HG02763 (cell line): ENCODE data around the gene CISD3.
A peak's percentile ranks its signal among the peaks of the same experiment; 100 is the strongest.

ENCODE experiments used
- ATAC-seq: cut with Tn5 transposase; IDR thresholded peaks from one replicate; pipeline ENCODE4 v1.9.1; 2021; ENCODE audit warnings: mild to moderate bottlenecking, moderate library complexity; ENCODE audit not compliant: unreplicated experiment

Gene CISD3, protein sequence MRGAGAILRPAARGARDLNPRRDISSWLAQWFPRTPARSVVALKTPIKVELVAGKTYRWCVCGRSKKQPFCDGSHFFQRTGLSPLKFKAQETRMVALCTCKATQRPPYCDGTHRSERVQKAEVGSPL

DNA sequence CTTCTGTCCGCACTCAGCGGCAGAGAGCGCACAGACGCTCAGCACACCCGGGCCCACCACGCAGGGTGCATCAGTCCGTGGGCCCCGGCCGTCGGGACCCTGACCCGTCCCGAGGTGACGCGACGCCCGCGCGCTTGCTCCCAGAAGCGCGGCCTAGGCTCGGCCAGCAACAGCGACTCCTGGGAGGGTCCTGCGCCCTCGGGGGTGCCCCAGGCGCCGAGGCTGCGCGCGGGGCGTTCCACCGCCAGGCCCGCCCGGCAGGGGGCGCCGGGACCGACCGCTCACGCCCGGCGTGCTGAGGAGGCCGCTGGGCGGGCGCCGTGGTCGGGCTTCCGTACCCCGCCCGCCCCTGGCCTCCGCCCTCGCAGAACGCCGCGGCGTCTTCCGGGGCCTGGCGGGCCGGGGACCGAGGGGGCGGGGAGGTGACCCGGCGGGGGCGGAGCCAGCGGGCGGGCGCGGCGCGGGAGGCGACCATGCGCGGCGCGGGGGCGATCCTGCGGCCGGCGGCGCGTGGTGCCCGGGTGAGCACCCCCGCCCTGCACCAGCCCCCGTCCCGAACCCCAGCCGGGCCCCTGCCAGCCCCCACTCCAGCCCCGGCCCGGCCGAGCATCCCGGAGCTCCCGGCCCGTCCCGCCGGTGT lies at the start of gene CISD3:
Gene CISD3 (plus strand): TSS at position 456 of the 640 bp plus-strand sequence. CDS start 18 bp downstream, at position 474.
- peak; percentile 82 for ATAC-seq

DNA sequence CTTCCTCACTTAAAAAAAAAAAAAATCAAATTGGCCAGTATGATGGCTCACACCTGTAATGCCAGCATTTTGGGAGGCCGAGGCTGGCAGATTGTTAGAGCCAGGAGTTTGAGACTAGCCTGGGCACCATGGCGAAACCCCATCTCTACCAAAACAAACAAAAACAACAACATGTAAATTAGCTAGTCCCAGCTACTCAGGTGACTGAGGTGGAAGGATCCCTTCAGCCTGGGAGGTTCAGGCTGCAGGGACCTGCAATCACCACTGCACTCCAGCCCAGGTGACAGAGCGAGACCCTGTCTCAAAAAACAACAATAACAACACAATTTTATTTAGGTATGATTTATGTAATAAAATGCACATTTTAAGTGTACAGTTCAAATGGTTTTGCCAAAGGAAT lies 49.0 kb upstream of the CISD3 start:
- no peak for ATAC-seq

DNA sequence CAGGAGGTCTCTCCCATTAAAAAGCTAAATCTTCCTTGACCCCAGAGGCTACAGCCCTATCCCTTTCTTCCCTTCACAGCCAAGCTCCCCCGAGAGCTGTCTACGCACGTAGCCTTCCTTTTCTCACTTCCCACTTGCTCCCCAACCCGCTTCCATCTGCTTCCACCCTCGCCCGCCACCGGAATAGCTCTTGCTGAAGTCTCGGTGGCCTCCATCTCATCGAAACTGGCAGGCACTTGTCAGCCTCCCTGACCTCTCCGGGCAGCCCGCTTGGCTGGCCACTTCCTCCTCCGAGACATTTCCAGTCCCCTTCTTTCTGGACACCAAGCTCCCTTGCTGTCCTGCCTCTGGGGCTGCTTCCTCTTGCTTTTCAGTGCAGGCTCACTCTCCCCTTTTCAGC lies 44.6 kb upstream of the CISD3 start:
- ATAC-seq = no peak

DNA sequence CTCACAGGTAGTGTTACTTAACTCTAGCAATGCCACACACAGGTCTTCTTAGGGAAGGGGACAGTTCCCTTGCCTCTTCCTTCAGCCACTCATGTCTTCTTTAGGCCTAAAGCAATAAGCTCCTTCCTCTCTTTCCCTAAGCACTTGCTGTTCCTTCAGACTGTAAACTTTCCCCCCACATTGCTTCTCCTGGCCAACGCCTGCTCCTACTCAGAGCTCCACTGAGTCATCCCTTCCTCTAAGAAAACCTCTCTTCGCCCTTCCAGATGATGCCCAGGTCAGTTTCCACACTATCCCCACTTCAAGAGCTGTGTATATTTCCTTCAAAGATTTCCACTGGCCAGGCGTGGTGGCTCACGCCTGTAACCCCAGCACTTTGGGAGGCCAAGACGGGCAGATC lies 42.9 kb upstream of the CISD3 start:
- ATAC-seq = no peak

DNA sequence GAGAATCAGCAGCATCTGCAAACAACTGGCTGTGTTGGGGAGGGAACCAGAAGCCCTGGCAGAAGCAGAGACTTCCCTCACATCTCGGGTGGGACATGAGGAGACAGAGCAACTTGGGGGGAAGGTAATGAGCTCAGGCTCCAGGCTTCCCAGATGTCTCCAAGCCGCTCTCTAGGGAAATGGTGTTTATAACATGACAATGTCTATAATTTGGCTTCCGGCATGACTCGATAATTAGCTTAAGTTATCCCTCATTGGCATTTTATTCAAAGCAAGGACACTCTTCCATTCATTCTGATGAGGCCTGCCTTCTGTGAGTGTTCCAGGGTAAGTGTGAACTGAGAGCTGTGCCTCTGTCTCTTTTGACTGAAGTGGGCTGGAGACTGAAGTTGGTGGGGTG lies 39.8 kb upstream of the CISD3 start:
- no peak for ATAC-seq

DNA sequence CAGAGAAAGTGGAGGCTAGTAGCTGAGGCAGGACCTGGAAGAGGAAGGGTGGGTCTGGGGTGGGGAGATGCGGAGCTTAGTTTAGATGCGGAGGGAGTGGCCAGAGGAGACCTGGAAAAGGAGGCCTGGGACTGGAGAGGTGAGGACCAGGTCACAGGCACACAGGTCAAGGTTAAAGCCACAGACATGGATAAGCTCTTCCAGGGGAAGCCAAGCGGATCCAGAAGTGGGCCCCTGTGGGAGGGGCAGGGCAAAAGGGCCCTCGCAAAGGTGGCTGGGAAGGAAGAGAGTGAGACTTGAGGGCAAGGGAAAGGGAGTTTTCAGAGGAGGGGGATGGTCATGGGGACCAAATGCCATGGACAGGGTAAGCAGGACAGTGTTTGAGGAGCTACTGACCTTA lies 39.0 kb upstream of the CISD3 start:
- no peak for ATAC-seq

DNA sequence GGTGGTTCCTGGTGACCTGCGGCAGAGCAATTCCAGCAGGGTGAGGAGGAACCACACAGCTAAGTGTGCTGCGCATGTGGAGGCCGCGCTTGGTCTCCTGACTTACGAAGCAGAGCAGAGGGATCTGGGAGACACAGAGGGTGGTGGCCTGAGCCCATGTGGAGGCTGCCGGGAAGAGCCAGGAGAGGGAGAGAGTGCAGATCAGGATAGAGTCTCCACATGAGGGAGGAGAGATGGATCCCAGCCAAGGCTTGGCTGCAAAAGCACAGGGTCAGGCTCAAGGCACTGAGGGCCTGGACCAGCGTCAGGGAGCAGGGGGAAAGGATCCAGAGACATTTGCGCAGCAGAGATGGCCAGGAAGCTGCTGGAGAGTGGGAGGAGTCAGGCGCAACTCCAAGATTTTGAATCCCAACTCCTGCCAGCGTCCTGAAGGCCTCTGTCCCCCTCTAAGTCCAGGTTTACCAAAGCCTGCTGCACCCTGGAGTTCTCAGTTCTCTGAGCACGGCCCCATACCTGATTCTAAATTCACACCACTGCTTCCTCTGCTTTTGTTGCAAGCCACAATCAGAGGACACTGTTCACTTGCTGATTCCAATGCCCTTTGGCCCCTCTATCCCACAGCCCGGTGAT lies 36.3 kb upstream of the CISD3 start:
- ATAC-seq = no peak

DNA sequence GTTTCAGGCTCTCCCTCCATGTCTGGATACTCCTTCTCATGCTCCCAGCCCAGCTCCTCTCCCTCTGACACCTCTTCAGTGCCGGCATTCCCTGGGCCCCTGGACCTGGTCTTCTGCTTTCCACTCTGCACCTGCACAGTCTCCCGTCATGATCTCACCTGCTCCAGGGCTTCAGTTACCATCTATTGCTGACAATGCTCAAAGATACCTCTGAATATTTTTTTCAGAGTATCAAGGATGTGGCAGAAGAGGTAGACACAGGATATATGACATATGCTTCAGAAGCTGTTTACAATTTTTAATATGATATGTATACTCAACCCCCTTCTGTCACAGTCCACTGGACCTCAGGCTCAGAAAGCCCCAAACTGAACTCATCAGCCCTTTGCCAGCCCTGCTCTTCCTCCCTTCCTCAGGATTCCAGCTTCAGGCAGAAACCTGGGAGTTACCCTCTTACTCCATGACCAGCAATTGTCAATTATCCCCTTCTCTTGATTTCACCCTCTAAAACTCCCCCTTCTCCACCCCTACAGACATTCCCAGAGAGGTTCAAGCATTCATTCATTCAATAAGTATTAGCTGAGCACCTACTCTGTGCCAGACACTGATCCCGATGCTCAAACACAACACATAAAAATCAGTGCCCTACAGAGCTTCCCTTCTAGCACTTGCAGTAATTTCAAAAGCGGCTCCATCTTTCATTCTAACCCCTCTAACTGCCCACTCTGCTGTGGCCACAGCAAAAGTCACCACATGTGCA lies 32.9 kb upstream of the CISD3 start:
- ATAC-seq = no peak

DNA sequence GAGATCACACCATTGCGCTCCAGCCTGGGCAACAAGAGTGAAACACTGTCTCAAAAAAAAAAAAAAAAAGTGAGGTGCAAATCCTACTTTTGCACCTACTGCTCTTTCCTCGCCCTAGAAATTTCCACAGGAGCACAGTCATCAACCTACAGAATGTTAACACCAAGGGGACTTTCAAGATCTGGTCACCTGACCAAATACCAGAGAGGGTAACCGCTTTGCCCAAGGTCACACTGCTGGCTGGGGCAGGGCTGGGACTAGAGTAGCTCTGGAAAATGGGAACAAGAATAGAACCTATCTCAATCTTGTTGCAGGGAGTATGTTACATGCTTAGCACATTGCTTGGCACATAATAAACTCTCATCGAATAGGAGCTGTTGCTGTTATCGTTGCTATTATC lies 31.4 kb upstream of the CISD3 start:
- ATAC-seq = no peak

DNA sequence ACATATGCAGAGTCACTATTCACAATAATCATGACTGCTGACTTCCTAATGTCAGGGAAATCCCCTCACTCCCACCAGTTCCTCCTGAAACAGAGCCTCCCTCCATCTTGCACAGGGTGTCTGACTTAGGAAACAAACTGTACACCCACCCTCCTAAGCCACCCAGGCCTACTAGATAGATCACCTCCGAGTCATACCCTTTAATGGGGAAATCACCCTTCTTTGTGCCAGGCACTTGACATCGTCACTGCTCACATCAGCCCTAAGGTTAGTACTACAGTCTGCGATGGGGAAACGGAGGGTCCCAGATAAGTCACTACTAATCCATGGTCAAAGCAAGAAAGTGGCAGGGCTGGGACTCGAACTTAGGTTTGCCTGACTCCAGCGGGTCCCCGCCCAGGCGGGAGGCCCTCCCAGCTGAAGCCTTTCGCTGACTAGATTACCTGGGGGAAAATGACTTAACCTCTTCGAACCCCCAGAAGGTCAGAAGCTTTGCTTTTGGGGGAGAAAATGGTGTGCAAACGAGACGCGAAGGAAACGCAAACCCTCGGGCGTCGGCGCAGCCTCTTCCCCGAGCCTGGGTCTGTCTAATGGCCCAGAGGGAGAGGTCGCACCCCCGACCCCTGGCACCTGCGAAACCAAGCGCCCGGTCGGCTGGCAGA lies 28.5 kb upstream of the CISD3 start:
- peak; percentile 18 for ATAC-seq

DNA sequence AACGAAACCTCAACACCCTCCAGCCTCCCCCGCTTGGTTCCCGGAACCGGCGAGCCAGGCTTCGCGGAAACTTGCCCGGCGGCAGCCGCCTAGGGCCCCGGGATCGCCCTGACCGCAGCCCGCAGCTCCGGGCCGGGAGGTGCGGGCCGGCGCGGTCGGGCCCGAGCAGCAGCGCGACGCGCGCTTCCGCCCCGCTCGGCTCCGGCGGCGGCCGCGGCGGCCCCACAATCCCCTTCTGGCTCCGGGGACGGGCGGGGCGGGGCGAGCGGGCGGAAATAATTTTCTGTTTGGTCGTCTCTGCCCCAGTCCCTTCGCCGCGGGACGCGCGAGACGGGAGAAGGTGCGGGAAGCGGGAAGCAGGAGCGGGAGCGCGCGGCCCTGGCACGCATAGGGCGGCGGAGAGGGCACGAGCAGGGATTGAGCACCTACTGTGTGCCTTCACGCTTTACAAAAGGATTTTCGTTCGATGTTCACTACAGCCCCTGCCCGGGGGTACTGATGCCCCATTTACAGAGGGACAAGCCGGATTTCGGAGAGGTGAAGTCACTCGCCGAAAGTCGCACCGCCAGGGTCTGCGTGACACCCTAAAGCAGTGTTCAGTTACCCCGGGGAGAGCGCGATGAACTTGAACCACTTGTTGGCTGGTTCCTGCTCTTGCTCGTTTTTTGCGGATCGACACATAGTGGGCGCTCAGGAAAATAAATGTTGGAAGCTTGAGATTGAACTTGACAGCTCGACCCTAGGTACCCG lies 27.8 kb upstream of the CISD3 start:
- ATAC-seq = peak; percentile 32

DNA sequence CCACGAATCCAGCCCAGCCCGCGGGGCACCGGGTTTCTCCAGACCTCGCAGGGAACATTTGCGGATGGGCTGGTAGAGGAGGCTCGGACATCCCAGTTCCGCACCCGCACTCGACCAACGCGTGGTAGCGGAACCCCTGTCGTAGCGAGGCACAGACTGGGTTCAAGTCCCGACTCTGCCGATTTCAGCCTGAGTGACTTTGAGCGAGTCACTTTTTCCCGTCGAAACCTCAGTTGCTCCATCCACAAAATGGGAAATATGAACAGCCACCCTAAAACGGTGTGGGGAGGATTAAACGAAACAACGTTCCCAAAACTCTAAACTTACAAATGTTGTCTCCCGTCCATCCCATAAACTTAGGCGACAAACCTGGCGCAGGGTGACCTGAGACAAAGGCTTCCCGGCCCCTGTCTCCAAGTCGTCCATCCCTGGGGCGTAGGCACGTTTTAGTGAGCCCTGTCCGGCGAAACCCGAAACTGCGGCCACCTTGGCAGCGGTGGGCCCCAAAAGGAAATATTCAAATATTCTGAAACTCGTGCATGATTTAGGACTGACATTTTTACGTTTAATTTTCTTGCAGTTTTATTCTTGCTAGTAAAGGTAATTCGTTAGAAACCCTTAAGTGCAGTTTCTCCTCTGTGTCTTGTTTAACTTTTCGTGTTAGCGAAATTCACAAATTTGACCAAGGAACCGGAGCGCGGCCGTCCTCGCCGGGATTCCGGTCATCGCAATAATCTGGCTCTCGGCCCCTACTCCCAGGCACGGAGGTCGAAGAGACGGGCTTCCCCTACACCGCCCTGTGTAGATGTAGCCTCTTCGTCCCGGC lies 27.0 kb upstream of the CISD3 start:
- peak; percentile 1 for ATAC-seq

DNA sequence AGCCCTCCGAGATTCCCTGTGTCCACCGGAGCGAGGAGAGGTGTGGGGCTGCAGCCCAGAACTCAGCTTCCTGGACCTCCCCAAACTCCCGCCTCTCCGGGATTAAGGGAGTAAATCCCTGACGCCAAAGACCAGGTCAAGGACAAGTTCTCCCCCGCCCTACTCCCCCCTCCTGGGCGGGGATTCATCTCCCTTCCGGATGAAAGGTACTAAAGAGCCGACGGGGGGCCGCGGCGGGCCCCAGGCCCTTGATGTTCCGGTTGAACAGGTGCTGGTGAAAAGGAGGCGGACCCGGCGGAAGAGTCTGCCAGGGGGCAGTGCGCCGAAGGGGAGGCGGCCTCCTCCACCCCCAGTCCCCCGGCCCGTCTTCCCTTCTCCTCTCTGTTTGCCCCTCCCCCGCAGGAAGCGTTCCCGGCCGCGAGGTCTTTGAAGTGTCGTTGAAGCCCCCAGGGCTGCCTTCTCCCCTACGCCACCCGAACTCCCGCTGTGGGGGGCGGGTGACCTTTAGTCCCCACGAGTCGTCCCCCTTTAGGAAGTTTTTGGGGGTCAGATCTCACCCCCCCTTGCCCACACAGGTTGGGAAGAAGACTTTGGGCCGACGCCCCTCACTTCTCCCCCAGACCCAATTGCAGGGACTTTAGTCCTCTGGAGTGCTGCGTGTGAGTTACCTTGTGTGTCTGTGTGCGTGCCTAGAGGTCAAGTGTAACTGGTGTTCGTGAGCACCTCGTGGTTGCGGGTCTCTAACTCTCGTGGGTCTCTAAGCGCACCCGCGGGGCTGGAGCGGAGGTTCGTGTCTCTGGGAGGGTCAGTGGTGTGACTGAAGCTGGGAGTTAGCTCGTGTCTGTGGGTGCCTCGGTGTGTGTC lies 26.2 kb upstream of the CISD3 start:
- no peak for ATAC-seq

DNA sequence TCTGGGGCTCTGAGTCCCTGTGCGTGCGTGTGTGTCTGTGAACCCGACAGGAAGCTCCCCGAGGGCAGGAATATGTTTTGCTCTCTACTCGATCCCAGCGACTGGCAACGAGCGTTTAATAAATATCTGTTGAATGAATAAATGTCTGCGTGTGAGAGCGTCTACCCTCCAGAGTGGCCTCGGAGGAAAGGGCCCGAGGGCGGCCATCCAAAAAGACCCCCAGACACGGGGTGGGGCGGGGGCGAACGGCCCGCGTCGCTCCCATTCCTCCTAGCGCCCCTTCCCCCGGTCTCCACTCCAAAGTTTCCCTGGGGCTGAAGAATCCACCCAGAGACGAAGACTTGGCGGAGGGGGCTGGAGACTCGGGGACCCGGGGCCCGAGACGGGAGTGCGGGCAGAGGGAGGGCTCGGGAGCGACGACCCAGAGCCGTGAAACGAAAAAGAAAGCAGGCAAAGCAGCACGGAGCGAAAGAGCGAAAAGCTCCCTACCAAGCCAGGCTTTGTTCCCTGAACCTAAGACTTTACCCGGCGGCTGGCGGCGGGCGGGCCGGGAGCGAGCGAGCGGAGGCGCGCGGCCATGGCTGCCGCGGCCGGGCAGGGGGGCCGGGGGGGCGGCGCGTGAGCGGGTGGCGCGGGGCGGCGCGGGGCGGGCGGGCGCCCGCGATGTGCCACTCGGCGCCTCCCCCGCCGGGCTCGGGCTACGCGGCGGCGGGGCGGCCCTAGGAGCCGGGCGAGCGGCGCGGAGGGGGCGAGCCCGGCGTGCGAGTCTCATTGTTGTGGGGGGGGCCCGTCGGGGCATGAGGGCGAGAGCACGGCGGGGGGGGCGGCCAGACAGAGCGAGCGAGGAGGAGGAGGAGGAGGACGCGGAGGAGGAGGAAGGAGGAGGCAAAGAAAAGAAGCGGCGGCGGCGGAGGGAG lies 25.3 kb upstream of the CISD3 start, which contains the start of gene MLLT6:
Gene MLLT6 (plus strand): TSS at position 668 of the 917 bp plus-strand sequence. CDS start 360 bp downstream, outside the sequence.
- ATAC-seq = no peak

DNA sequence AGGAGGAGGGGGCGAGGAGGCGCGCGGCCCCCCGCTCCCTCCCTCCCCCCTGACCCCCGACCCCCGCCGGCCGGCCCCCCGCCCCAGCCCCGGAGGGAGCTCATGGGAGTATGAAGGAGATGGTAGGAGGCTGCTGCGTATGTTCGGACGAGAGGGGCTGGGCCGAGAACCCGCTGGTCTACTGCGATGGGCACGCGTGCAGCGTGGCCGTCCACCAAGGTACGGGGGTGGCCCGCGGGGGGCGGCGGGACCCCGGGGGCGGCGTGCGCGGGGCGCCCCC lies 24.7 kb upstream of the CISD3 start:
- ATAC-seq = no peak

DNA sequence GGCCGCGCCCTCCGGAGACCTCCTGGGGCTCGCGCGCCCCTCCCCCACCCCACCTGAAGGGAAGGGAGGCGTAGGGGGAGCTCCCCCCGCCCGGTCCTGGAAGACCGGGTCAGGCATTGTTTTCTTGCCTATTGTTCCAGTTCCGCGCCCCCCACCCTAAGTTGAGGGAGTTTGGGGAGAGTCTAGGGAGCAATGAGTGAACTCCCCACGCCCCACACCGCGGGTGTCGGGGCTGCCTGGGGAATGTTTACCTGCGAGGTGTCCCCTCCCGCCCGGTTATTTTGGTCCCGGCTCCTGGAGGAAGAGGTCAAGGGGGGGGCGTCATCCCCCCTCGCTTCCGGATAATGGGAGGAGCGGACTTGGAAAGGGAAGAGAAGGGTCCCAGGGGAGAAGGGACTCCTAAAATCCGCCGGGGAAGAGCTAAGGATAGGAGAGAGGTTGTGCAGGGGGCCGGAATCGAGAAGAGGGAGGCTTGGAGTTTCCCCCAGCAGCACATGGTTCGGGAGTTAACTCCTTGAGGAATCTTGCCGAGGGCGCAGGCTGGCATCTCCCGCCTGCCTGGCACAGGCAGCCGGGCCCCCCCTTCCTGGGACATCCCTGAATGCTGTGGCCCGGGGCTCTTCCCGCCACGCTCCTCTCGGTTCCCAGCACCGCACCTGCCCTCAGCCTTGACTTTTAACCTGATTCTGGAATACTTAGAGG lies 24.2 kb upstream of the CISD3 start:
- ATAC-seq = no peak

DNA sequence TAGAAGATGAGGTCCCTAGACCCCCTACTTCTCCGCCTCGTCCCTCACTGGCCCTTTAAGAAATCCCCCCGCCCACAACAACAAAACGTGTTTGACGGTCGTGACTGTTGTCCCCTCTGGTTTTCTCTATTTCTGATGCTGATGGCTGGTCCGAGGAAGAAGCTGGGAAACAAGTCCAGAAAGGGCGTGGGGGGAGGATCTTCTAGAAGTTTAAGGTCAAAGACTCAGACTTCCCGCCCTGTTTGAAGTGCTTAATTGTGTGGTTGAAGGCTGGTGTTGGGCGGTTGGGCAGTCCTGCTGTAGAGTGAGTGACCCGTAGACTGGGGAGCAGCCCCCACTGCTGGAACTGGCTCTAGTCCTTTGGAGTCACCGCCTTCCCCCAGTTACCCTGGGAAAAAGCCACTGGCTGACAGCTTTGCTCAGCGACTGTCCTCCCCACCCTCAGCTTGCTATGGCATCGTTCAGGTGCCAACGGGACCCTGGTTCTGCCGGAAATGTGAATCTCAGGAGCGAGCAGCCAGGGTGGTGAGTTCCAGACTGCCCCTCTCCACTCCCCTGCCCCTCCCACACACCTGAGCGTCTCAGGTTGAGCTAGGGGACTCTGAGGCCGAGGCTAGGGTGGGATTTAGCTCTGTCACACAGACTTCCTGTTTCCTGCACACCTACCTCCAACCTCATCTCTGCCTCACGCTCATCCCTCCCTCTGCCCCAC lies 23.5 kb upstream of the CISD3 start:
- no peak for ATAC-seq
